ENCODE data around the gene GJA5. TPM values are rescaled to one million over a fixed set of nuclear protein-coding genes. Genes with fewer than 3 reads are reported as not detected.

GJA5 gene
- total and polyA plus RNA-seq, 2 donors (not counting 3 experiments of a cell fraction or from before 2014, with no cell fraction given) = 0.55 to 5.9 TPM

- intact Hi-C loops (cut with micrococcal nuclease) = no loop called here
- dilution Hi-C loops (cut with MboI; ENCODE audit: extremely low pct_ligation_motif_present, low sequenced_read_pairs) = no loop called here
- Histone ChIP-seq H3K4me3 (replicated peaks in 1 of 3; ENCODE audit: insufficient read depth in 1 of 3, low read depth in 1 of 3, low read length in 3 of 3) (no peak overlapping the region), H4K20me1 (replicated peaks; ENCODE audit: control insufficient read depth, extremely low read depth, insufficient read depth, low read length) (no peaks in the 10 kb centered on the region), H3K4me2 (ENCODE audit: insufficient read depth, low read length) (no peak overlapping the region), H3K4me1 (ENCODE audit: control insufficient read depth, extremely low read depth, insufficient read depth, low read length) (no peaks in the 10 kb centered on the region), H3K9me3 (replicated peaks; ENCODE audit: control insufficient read depth, insufficient read depth, low read length) (no peaks in the 10 kb centered on the region), H3K36me3 (ENCODE audit: control insufficient read depth in 2 of 2, extremely low read depth in 1 of 2, insufficient read depth in 2 of 2, low read length in 2 of 2) (no peaks in the 10 kb centered on the region), H2AFZ (ENCODE audit: low read depth, low read length) (no peak overlapping the region), H3K9ac (replicated peaks; ENCODE audit: extremely low read depth, insufficient read depth, low read length) (no peak overlapping the region), H3K79me2 (ENCODE audit: control insufficient read depth, insufficient read depth, low read length) (no peaks in the 10 kb centered on the region), H3K27me3 (ENCODE audit: control insufficient read depth in 2 of 2, insufficient read depth in 2 of 2, low read length in 2 of 2) (peaks cover 7 to 12% of the 10 kb centered on the region in 2 experiments), H3K27ac (ENCODE audit: insufficient read depth, low read depth, low read length) (no peak overlapping the region), H3K9me1 (replicated peaks; ENCODE audit: control insufficient read depth, extremely low read depth, insufficient read depth, low read length) (no peaks in the 10 kb centered on the region)
- CTCF ChIA-PET = interaction anchor here (8.4 kb wide), 1 partner anchor 171 kb away, joined by 273 read pairs; no protein-coding TSS in a partner anchor
- POLR2A ChIA-PET = no interaction called here
- TF ChIP-seq CTCF (IDR thresholded peaks at IDR 0.05; ENCODE audit: extremely low read depth in 1 of 2, insufficient read depth in 1 of 2, low read depth in 1 of 2, low read length in 2 of 2) (no peak), MAX (IDR thresholded peaks at IDR 0.05; ENCODE audit: insufficient read depth, insufficient read length) (no peak), GATA2 (IDR thresholded peaks at IDR 0.05; ENCODE audit: insufficient read depth, insufficient read length, low read depth, low read length) (no peak), EZH2 (IDR thresholded peaks at IDR 0.05; ENCODE audit: borderline replicate concordance, low read depth, low read length, severe bottlenecking) (no peak), MYC (IDR thresholded peaks at IDR 0.05; ENCODE audit: low read depth, low read length) (no peak), FOS (IDR thresholded peaks at IDR 0.05; ENCODE audit: borderline replicate concordance, insufficient read depth, low read length) (no peak), POLR2A (IDR thresholded peaks at IDR 0.05; ENCODE audit: low read depth, low read length) (no peak), POLR2AphosphoS5 (IDR thresholded peaks at IDR 0.05; ENCODE audit: insufficient read depth, low read depth, low read length) (no peak), JUN (IDR thresholded peaks at IDR 0.05; ENCODE audit: borderline replicate concordance, insufficient read depth, insufficient read length, low read depth) (no peak)
- BruUV-seq (replicated peaks) = no TSS peak
- DNase-seq (ENCODE audit: low read depth, low spot score) = no peak
- FAIRE-seq = no peak
Measured at GRCh38 chr1:147719711-147720225, 40.6 kb downstream of the GJA5 start.
